Fibroblast of upper back skin (primary cell): Measurements from ENCODE around the gene CEP104.
A peak's percentile ranks its signal among the peaks of the same experiment; 100 is the strongest.

Experiments
- DNase-seq: peaks from one replicate; pipeline ENCODE4 v3.0.0-alpha.2; 2013

CEP104 gene

DNA sequence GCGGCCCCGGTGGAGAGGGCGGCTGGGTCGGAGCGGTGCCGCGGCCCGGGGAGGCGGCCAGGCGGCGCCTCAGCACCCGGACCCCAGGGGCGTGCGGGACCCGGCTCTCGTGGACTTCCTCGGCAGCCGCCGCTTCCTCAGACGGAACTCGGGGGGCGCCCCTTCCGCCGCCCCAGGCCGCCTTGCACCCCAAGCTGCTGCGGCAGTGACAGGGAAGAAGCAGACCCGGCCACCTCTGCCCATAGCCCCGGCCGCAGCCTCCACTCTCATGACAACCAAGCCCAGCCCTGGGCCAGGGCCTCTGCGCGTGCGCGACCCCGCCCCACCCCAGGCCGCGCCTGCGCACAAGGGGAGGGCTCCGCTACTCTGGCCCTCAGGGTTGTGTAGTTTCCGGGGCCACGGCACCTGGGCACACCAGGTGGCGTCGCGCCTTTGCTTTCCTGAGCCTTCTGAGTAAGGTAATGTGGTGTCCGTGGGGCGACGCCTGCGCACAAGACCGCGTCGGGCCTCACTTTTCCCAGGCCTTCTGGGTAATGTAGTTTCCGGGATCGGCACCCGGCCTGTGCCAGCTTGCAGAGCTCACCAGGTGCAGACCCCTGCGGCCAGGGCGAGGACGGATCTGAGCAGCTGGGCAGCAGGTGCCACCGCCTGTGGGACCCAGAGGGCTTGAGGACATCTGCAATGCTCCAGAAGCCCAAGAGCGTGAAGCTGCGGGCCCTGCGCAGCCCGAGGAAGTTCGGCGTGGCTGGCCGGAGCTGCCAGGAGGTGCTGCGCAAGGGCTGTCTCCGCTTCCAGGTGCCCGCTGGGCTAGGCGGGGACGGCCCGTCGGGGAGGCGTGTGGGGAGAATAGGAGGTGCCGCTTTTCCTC lies at the start of gene CEP104, which contains the start of gene DFFB:
Gene CEP104, minus strand, starts transcription at position 289 of the 868 bp plus-strand sequence. CDS start 4,804 bp downstream, outside the sequence.
Gene DFFB, plus strand, starts transcription at position 554 of the 868 bp plus-strand sequence. Its CDS starts 128 bp downstream, at position 682.
- DNase-seq, result peak; percentile 79

DNA sequence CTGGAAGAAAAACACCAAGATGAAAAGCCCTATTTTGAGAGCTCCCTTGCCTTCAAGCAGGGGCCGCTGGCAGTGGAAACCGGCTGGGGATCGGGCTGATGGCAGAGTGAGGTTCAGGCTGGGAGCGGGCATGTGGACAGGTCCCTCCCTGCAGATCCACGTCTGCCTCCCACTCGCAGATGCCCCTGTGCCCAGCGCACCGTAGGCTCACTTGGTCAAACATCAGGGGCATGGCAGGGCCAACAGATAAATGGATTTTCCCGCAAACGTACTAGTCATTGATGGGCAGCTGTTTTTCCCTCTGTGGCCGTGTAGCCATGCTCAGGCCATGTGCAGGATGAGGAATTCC lies 49.6 kb upstream of the CEP104 start:
- DNase-seq, result no peak

GRCh38 chr1:3905953-3906671 lies 49.1 kb upstream of the CEP104 start:
- DNase-seq, result no peak

- no peak for DNase-seq
Measured at GRCh38 chr1:3905266-3905952, 48.4 kb upstream of the CEP104 start.

GRCh38 chr1:3904843-3905185 lies 47.8 kb upstream of the CEP104 start:
- DNase-seq, result no peak

GRCh38 chr1:3904006-3904842 lies 47.2 kb upstream of the CEP104 start:
- DNase-seq, result no peak

DNA sequence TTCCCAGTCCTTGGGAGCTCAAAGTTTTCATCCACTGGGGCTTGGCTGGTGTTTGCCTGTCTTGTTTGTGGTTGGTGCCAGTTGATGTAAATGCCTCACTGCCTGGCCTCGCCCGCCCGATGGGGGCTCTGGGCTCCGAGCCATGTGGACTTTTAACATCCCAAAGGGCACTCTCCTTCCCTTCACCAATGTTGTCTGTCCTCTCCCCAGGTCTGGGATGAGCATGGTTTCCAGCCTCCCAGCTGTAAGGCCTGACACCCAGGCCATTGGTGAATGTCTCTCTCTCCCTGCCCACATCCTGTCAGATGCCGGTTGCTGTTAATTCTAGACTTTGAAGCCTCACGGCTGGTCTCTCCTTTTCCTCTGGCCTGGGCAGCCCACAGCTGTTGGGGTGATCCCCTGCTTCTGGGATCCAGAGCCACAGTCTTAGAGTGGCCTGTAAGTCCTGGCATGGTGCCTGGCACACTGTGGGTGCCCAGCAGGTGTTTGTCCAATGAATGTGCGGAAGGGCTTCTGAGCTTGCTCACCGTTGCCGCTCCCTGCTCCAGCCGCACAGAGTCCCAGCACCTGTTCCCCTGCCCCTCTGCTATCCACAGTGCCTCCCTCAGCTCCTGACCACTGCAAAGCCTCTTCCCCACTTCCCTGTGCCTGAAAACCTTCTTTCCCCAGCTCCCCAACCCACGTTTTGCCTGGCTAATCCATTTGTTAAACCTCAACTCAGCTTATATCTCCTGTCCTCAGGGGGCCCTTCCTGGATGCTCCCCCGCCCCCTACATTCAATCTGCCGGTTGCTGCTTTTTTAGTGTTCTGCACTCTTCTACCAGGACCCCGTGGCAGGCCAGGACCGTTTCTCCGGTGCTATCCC lies 46.4 kb upstream of the CEP104 start:
- DNase-seq, result peak; percentile 21

- no peak for DNase-seq
Measured at GRCh38 chr1:3902571-3903091, 45.6 kb upstream of the CEP104 start.

GRCh38 chr1:3902111-3902511 lies 45.1 kb upstream of the CEP104 start:
- DNase-seq, result no peak

GRCh38 chr1:3900969-3901529 lies 44.0 kb upstream of the CEP104 start:
- DNase-seq, result peak; percentile 97

- peak; percentile 99 for DNase-seq
Measured at GRCh38 chr1:3900150-3900968, 43.3 kb upstream of the CEP104 start, which contains the start of gene C1orf174. TSS of gene C1orf174 (minus strand) at chr1:3900272. CDS start at chr1:3900186, 86 bp downstream.

DNA sequence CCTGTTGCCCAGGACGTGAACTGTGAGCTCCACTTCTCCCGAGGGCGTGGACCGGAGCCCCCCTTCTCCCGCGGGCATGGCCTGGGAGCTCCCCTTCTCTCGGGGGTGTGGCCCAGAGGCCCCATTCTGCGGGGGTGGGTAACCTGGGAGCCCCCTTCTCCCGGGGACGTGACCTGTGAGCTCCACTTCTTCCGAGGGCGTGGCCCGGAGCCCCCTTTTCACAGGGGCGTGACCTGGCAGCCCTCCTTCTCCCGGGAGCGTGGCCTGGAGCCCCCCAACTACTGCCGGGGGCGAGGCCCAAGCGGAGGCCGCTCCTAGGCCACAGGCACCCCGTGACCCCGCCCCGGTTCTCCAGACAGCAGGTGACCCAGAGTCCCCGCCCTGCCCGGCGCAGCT lies 42.7 kb upstream of the CEP104 start:
- no peak for DNase-seq

DNA sequence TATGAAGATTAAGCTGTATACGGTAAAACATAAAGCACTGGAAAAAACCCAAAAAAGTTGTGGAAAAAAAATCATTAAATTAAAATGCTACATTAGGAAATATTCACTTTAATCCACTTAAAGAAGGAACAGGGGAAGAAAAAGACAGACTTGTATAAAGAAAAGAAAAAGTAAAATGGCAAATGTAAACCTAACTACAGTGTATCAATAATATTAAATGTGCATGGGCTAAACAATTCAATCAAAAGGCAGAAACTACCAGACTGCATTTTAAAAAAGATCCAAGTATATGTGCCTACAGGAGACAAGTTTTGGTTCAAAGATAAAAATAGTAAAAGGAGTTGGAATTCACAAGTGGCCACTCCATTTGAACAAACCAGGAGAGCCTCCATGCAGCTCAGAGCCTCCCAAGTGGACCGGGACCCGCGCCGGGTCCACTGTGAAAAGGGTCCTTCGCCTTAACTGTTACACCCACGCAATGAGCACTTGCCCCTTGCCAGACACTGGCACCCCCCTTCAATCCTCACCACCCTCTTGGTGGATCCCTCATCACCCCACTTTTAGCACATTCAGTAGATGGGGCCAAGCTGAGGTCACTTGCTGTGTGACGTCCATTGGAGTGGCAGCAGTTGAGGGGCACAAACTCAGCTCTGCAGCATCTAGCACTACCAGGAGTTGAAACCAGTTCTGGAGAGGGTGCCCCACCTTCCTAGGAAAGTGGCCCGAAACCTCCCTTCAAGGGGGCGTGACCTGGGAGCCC lies 42.2 kb upstream of the CEP104 start:
- no peak for DNase-seq

- no peak for DNase-seq
Measured at GRCh38 chr1:3898475-3898735, 41.4 kb upstream of the CEP104 start.

DNA sequence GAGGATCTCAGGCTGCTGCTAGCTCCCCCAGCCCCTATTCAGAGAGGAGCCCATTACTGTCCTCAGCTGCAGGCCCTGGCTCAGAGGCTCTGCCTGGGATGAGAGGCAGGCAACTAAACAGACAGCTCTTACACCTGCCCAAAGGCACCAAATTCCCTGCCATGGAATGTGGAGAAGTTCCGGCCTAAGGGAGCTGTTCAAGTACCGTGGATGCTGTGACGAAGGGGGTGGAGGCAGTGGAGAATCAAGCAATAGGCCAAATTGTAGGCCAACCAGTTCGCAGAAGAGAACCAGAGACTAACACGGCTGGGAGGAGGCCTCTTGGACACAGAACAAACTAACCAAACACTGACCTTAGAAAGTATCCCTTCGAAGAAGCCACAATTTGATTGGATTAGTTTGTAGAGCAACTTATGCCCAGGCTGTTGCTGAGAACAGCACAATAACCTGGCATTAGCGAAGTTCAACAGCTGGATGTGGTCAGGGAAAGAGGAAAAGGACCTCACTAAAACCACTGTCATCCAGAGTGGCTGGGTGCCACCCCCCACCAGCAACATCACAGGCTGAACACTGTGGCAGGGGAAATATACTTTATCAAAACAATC lies 39.5 kb upstream of the CEP104 start:
- no peak for DNase-seq

GRCh38 chr1:3895951-3896325 lies 38.9 kb upstream of the CEP104 start:
- no peak for DNase-seq

- no peak for DNase-seq
Measured at GRCh38 chr1:3895279-3895950, 38.4 kb upstream of the CEP104 start.

DNA sequence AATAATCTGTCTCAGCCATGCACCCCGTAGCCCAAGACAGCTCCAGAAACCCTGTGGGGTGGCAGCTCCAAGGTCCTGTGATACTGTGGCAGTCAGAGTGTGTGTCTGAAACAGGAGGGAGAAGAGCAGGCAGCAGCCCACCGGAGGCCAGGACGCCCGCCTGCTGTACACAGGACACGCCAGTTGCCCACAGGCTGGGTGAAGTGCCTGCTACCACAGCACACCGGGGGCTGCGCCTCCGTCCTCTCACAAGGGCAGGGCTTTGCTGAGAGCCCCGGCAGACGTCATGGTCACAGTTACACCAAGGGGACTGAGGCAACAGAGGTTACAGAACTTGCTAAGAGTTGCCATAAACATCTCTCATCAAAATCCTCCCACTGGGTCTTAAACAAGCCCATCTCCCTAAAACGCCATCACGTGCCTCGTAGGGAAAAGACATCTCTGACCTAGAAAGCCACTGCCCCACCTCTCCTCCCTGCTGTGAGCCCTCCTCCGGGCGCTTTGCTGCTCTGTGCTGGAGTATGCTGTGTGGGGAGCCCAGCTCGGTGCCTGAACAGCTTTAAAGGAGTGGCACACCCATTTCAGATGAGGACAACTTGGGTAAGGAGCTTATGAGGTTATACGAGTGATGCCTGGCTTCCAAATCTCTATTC lies 37.7 kb upstream of the CEP104 start:
- DNase-seq, result no peak
